Kidney (tissue), 14 donors: ENCODE measurements around the gene DCLK1. TPM values are rescaled to one million over a fixed set of nuclear protein-coding genes. Genes with fewer than 3 reads are reported as not detected.
A peak's percentile ranks its signal among the peaks of the same experiment; 100 is the strongest.

Experiments used
- DNase-seq, 5 donors: peaks; one replicate each; pipeline ENCODE4 v3.0.0-alpha.2; 2013 to 2020
- FAIRE-seq: peaks from 2 replicates; lab custom pipeline; 2012; peaks lifted over from hg19 to GRCh38; lab: Jason Lieb, UNC
- H3K27ac ChIP-seq, 2 donors: one replicate each; pipeline ENCODE4 v1.7.0; 2013; ENCODE audit warnings: low read depth in 2 of 2, low read length in 2 of 2, inconsistent platforms in 1 of 2
- H3K27me3 ChIP-seq: one replicate; pipeline ENCODE4 v1.7.1; 2013; ENCODE audit warnings: low read length, inconsistent platforms; ENCODE audit not compliant: control insufficient read depth, insufficient read depth
- H3K36me3 ChIP-seq, 3 donors: one replicate each; pipeline versions ENCODE4 v1.7.0 to v1.7.1; 2013; ENCODE audit warnings: low read length in 3 of 3, control low read depth in 1 of 3, inconsistent platforms in 1 of 3; ENCODE audit not compliant: insufficient read depth in 3 of 3, control insufficient read depth in 2 of 3
- H3K4me1 ChIP-seq, 3 donors: one replicate each; pipeline versions ENCODE4 v1.7.0 to v1.7.1; 2013; ENCODE audit warnings: low read length in 3 of 3, inconsistent platforms in 1 of 3, low read depth in 1 of 3; ENCODE audit not compliant: control insufficient read depth in 2 of 3, insufficient read depth in 2 of 3
- H3K4me3 ChIP-seq, 3 donors: one replicate each; pipeline versions ENCODE4 v1.7.0 to v1.8.1; 2013; ENCODE audit warnings: low read length in 3 of 3, control low read depth in 1 of 3, inconsistent platforms in 1 of 3
- H3K9ac ChIP-seq, 3 donors: one replicate each; pipeline versions ENCODE4 v1.7.0 to v1.7.1; 2013; ENCODE audit warnings: low read length in 3 of 3, control low read depth in 1 of 3, inconsistent platforms in 1 of 3
- H3K9me3 ChIP-seq, 3 donors: one replicate each; pipeline versions ENCODE4 v1.7.0 to v1.7.1; 2013; ENCODE audit warnings: low read length in 3 of 3, control low read depth in 1 of 3, inconsistent platforms in 1 of 3; ENCODE audit not compliant: control insufficient read depth in 2 of 3, insufficient read depth in 1 of 3
- CTCF ChIP-seq: IDR thresholded peaks from 3 replicates; pipeline ENCODE4 v1.5.1; 2012; ENCODE audit warnings: mild to moderate bottlenecking, moderate library complexity, borderline replicate concordance; ENCODE audit not compliant: insufficient read depth; ENCODE audit errors: extremely low read depth
- intact Hi-C: fragments of 100-400 bp; cut with DNase I; formaldehyde crosslinking; loops from one replicate; pipeline ENCODE4 v1.11.1; 2022
- polyA plus RNA-seq: library from polyadenylated mRNA; stranded (reverse); fragments of 350-450 nt; fragmentation: Illumina TruSeq; extraction: RNeasy Lipid Tissue Mini Kit (QIAGEN cat#74804); gene quantifications from one replicate; pipeline ENCODE4 v1.2.3, GENCODE V29; 2014; ENCODE audit warnings: low read depth, low replicate concordance; ENCODE audit not compliant: insufficient read depth
- total RNA-seq: library from RNA; stranded (reverse); fragmentation: NEBNext Ultra II Directional; extraction: Animal tissue kit (Norgen Biotek cat#: 25700); gene quantifications from one replicate; pipeline ENCODE4 v1.2.1, GENCODE V29; 2021
- donor health status: control.
- donor health status: control.
- donor health status: control.
- donor health status: control.
- donor health status: control.
- donor health status: DM: yes; HTN: yes; CAD: no.
- donor health status: Normal renal cell carcinoma (clear cell type).

The DCLK1 gene
- total and polyA plus RNA-seq, 2 donors from 2014 or later, result 0.73 to 8.3 TPM

DNA sequence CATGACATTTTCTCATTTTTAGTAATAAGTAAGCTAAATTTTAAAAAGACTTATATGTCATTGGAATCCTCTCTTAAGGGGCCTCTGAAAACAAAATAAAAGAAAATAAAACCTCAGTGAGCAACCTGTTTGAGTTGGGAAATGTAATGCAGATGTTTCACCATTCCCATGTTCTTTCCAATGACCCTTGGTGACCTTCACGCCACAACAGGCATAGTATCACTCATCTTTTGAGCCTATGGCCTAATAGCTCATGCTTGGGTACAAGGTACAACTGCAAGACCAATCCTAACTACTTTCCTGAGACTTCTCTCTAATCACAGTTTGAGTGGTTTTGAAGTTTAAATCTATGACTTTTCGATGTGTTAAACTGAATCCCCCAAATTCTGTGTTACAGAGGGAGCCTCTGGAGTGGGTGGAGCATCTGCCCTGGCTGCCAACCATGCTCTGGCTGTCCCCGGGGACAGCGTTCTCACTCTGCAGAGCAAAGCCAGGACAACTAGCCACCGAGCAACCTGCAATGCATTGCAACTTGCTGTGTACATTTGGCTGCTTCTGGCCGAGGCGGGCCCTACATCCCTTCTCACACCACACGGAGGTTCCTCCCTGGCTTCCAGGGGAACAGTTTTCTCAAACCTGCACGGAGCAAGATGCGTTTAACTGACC is 346.8 kb downstream of the DCLK1 start:
- FAIRE-seq, result no peak
- intact Hi-C loops, result no loop called here
- peaks cover 0 to 3% (median 0%) of the 10 kb centered on the region in 3 donors for H3K4me1 ChIP-seq

DNA sequence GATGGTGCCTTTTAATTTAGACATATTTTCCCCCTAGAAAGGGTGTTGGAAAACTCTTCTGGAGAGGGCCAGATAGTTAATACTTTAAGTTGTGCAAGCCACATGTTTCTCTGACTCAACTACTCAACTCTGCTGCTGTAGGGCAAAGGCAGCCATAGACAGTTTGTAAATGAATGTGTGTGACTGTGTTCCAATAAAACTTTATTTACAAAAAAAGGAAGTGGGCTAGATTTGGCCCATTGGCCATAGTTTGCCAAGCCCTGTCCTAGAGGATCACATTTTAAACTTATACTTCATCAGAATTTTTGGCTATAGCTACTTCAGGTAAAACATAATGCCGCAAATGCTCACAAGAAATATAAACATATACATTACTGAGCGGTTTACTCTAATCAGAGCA is 348.4 kb downstream of the DCLK1 start:
- no peaks in the 10 kb centered on the region for H3K9me3 ChIP-seq
- intact Hi-C loops, result no loop called here
- DNase-seq (no peak), FAIRE-seq (no peak)
- H3K9ac ChIP-seq, result no peak overlapping the region
- no peaks in the 10 kb centered on the region for H3K27me3 ChIP-seq
- H3K4me3 ChIP-seq, result no peak overlapping the region
- no peak overlapping the region for H3K27ac ChIP-seq
- H3K4me1 ChIP-seq, result peaks cover 0 to 3% (median 0%) of the 10 kb centered on the region in 3 donors
- H3K36me3 ChIP-seq, result no peaks in the 10 kb centered on the region
- TF ChIP-seq CTCF, result no peak

More for the DNA sequence above, 346.8 kb downstream of the DCLK1 start:
- H3K27ac ChIP-seq, result no peak overlapping the region
- TF ChIP-seq CTCF, result no peak
- DNase-seq, result peak in 1 of 5 donors; percentile 21
- H3K36me3 ChIP-seq, result no peaks in the 10 kb centered on the region
- no peak overlapping the region for H3K9ac ChIP-seq
- no peaks in the 10 kb centered on the region for H3K27me3 ChIP-seq
- H3K9me3 ChIP-seq, result no peaks in the 10 kb centered on the region
- no peak overlapping the region for H3K4me3 ChIP-seq

DNA sequence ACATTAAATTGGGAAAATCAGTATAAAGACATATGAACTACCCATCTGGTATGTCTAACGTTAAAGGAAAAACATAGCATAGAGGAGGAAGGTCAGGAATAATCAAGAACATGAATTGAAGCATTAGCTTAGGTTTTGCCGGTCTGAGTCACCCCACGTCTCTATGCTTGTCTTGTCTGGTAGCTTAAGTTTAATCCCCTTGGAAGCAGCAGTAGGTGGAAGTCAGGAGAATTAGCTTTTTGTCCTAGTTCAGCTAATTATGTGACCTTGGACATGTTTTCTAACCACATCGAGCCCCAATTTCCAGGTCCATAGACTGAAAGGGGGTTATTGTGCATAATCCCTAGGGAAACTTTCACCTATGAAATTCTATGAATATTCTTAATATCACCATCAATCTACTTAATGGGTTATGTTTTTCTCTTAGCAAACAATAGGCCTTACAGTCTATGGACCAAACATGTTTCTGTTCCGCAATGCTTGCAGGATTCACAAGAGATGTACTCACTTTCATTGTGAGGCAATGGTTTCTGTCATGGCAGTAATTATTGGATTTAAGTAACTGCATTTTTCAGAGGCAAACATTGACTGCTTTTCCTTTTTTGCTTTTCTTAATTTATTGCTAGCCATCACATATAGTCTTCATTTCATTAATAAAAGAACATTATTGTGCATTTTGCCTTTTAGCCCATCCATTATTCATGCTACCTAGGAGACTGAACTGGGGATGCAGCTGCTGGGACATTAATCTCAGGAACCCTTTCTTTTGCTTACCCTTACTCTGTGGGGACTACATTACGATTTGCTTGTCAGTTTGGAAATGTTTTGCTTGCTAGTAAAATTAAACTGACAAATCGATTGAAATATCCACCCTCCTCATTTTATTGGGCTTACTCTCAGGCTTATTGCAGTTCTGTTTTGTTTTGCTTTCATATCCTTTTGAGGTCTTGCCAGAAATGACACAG is 349.9 kb downstream of the DCLK1 start:
- Histone ChIP-seq H3K9ac (no peak overlapping the region), H3K36me3 (no peaks in the 10 kb centered on the region), H3K27ac (no peak overlapping the region), H3K4me1 (peaks cover 0 to 3% (median 0%) of the 10 kb centered on the region in 3 donors), H3K9me3 (no peaks in the 10 kb centered on the region), H3K27me3 (no peaks in the 10 kb centered on the region), H3K4me3 (no peak overlapping the region)
- intact Hi-C loops, result no loop called here
- FAIRE-seq, result no peak
- no peak for DNase-seq
- TF ChIP-seq CTCF, result no peak
